GM10248 (cell line): ENCODE results near the gene RBM34.

Experiments used
- CTCF ChIA-PET: fragments of 300-600 bp; sonication (Branson Sonifier 250); formaldehyde crosslinking; extraction: SDS; loops from one replicate; lab custom pipeline; 2021; ENCODE audit warnings: antibody characterized with exemption; lab: Yijun Ruan, JAX
- POLR2A ChIA-PET: fragments of 350-650 bp; sonication (Branson Sonifier 250); formaldehyde crosslinking; extraction: SDS; loops from one replicate; lab custom pipeline; 2020; ENCODE audit warnings: antibody characterized with exemption; lab: Yijun Ruan, JAX
- DNase-seq: peaks from one replicate; pipeline ENCODE4 v3.0.0; 2012; ENCODE audit errors: extremely low spot score
- TF ChIP-seq, protein P1 (sequence below): IDR thresholded peaks from 2 replicates; pipeline ENCODE4 v1.5.1; 2012; ENCODE audit warnings: mild to moderate bottlenecking, low read depth; ENCODE audit errors: extremely low read depth, missing control alignments, control extremely low read depth

RBM34 gene

DNA sequence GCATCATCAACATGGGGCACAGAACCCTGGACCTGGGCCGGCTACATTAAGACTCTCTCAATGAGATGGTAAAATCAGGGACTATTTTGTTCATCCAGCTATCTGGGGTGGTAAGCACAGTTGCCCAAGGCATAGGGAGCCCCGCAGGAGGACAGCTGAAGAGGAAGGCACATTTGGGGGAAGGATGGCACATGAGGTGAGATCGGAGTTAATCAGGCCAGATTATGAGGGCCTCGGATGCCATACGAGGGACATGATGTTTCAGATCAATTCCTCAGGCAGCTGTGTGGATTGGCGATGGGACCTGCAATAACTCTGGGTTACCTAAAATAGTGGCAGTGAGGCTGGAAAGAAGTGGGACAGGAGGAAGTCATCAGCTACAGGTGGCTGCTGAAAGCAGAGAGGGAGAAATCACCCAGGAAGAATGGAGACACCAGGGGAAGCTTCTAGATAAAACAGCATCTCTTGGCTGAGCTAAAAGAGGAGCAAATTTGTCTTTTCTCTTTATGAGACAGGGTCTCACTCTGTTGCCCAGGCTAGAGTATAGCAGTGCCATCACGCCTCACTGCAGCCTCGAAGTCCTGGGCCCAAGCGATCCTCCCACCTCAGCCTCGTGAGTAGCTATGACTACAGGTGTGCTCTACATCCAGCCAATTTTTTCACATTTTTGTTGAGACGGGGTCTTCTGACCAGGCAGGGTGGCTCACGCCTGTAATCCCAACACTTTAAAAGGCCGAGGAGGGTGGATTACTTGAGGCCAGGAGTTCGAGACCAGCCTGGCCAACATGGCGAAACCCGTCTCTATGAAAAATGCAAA, 53.5 kb downstream of the RBM34 start:
- TF ChIP-seq, protein P1, sequence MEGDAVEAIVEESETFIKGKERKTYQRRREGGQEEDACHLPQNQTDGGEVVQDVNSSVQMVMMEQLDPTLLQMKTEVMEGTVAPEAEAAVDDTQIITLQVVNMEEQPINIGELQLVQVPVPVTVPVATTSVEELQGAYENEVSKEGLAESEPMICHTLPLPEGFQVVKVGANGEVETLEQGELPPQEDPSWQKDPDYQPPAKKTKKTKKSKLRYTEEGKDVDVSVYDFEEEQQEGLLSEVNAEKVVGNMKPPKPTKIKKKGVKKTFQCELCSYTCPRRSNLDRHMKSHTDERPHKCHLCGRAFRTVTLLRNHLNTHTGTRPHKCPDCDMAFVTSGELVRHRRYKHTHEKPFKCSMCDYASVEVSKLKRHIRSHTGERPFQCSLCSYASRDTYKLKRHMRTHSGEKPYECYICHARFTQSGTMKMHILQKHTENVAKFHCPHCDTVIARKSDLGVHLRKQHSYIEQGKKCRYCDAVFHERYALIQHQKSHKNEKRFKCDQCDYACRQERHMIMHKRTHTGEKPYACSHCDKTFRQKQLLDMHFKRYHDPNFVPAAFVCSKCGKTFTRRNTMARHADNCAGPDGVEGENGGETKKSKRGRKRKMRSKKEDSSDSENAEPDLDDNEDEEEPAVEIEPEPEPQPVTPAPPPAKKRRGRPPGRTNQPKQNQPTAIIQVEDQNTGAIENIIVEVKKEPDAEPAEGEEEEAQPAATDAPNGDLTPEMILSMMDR = no peak
- ChIA-PET CTCF (interaction anchor here (0.6 to 5.5 kb wide), 12 partner anchors 10 to 493 kb away, joined by 3 to 53 read pairs (median 5); partner anchors contain the start of genes B3GALNT2 and RBM34), POLR2A (no interaction called here)
- DNase-seq = no peak

GRCh38 chr1:235106457-235106856, 54.6 kb downstream of the RBM34 start:
- CTCF ChIA-PET = interaction anchor here (1.0 to 5.5 kb wide), 10 partner anchors 12 to 617 kb away, joined by 3 to 53 read pairs (median 4); partner anchors contain the start of gene RBM34
- TF ChIP-seq, protein P1 = no peak
- POLR2A ChIA-PET = no interaction called here
- no peak for DNase-seq

- TF ChIP-seq, protein P1 = no peak
- DNase-seq = peak; percentile 74
- POLR2A ChIA-PET = interaction anchor here (0.6 to 1.4 kb wide), 3 partner anchors 12 to 85 kb away, joined by 5 to 10 read pairs (median 5); no protein-coding TSS in a partner anchor
- CTCF ChIA-PET = interaction anchor here (0.7 to 5.5 kb wide), 38 partner anchors 8 to 867 kb away, joined by 3 to 53 read pairs (median 4); partner anchors contain the start of genes B3GALNT2 and RBM34
These were observed 55.7 kb downstream of the RBM34 start for GRCh38 chr1:235105051-235106043.

GRCh38 chr1:235102993-235103411, 58.0 kb downstream of the RBM34 start:
- ChIA-PET POLR2A (no interaction called here), CTCF (interaction anchor here (0.9 to 2.8 kb wide), 6 partner anchors 10 to 868 kb away, joined by 3 to 13 read pairs (median 4); no protein-coding TSS in a partner anchor)
- TF ChIP-seq, protein P1 = no peak
- no peak for DNase-seq

DNA sequence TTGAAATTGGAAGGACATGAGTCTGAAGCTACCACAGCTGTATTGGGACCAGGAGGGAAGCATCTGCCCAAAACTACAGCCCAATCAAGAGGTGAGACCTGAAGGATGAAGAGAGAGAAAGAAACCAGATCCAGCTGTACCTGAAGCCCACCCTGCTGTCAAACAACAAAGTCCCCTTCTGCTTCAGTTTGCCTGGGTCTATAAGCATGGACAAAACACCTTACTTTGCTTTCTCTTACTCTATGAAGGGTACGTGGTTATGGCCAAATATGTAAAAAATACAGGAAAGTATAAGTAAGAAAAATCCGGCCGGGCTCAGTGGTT, 58.8 kb downstream of the RBM34 start:
- ChIA-PET CTCF (interaction anchor here (1.1 to 1.5 kb wide), 4 partner anchors 15 to 607 kb away, joined by 3 to 4 read pairs (median 4); no protein-coding TSS in a partner anchor), POLR2A (no interaction called here)

More for the DNA sequence above, 58.8 kb downstream of the RBM34 start:
- DNase-seq = no peak
- TF ChIP-seq, protein P1 = no peak
